ENCODE measurements around the gene ADSL. TPM values are rescaled to one million over a fixed set of nuclear protein-coding genes. Genes with fewer than 3 reads are reported as not detected.

Gene ADSL
- total RNA-seq, 1 donor, result 151 TPM

DNA sequence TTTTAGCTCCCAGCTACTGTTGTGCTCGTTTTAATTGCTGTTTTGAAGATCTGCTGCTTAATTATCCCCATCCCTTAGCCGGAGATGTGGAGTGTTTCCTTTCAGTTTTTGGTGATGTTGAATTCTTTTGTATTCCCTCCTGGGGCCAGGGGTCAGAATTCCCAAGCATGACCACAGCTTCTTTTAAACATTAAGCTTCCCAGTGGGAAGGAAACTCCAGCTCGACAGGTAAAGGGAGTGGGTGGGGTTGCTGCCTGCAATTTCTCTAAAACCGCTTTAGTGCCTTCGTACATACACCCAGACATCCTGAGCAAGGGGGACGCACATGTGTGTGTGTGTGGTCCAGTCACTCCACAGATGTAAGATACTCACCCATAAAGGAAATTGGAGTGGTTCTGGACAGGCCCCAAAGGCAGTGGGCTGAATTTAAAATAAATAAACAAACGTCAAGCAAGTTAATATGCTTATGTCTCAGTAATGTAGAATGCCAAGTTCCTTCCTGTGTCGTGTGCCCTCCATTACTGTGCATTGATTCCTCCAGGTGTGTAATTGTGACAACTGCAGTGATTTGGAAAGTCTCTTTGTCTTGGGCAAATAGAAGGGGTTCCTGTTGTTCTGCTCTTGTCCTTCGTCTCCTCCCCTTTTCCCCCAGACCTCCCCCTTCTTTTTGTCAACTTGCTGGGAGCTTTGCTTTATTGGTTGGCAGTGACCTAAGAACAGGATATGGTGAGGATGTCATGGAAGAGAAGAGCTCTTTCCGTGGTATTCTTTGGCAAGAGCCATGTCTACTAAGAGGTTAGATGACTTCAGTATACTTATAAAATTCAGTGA, 19.2 kb upstream of the ADSL start:
- peak in 1 of 3 donors; percentile 53 for DNase-seq (ENCODE audit: low read depth in 2 of 3, low spot score in 2 of 3)

GRCh38 chr22:40328546-40329456, 17.5 kb upstream of the ADSL start:
- DNase-seq (ENCODE audit: low read depth in 2 of 3, low spot score in 2 of 3), result peak in 2 of 3 donors; percentile 70 to 87

GRCh38 chr22:40329466-40329865, 16.8 kb upstream of the ADSL start:
- no peak for DNase-seq (ENCODE audit: low read depth in 2 of 3, low spot score in 2 of 3)

GRCh38 chr22:40330086-40330485, 16.2 kb upstream of the ADSL start:
- DNase-seq (ENCODE audit: low read depth in 2 of 3, low spot score in 2 of 3), result peak in 1 of 3 donors; percentile 18

- DNase-seq (ENCODE audit: low read depth in 2 of 3, low spot score in 2 of 3), result no peak
These were observed 15.7 kb upstream of the ADSL start for GRCh38 chr22:40330615-40331014.

- no peak for DNase-seq (ENCODE audit: low read depth in 2 of 3, low spot score in 2 of 3)
These were observed 14.6 kb upstream of the ADSL start for GRCh38 chr22:40331706-40332105.

- no peak for DNase-seq (ENCODE audit: low read depth in 2 of 3, low spot score in 2 of 3)
These were observed 13.9 kb upstream of the ADSL start for GRCh38 chr22:40332319-40332781.

DNA sequence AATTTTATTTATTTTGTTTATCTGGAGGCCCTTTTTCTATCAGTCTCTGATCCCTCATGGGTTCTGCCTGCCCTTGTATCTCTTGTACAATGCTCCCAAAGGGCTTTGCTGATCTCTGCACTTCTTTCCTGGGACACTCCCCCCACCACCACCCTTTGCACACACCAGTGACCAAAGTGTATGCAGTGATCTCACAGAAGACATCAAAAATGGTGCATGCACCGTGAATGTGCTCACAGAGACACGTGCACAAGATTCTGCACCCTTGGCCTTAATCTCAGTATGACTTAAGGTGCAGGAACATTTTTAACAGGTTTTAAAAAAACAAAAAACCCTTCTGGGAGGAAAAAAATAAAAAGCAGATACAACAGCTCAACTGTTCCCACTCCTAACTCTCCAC, 12.2 kb upstream of the ADSL start:
- DNase-seq (ENCODE audit: low read depth in 2 of 3, low spot score in 2 of 3), result no peak

GRCh38 chr22:40334899-40335298, 11.4 kb upstream of the ADSL start:
- no peak for DNase-seq (ENCODE audit: low read depth in 2 of 3, low spot score in 2 of 3)

DNA sequence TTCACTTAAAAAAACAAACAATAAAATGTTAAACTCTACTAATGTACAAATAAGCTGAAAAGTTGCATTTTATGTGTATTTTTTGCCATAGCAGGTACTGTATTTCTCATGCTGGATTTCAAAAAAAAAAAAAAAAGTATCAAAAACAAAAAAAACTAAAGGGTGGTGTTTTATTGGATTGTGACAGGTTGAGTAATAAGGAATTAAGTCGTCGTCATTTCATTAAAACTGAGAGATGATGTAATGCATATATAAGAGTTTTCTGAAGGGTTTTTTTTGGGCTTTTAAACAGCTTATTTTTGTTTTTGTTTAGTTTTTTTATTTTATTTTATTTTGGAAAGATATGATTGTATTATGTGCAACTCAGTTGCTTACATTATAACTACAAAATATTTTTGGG, 10.9 kb upstream of the ADSL start:
- DNase-seq (ENCODE audit: low read depth in 2 of 3, low spot score in 2 of 3), result peak in 1 of 3 donors; percentile 9

GRCh38 chr22:40340044-40340443, 6.3 kb upstream of the ADSL start:
- DNase-seq (ENCODE audit: low read depth in 2 of 3, low spot score in 2 of 3), result no peak

DNA sequence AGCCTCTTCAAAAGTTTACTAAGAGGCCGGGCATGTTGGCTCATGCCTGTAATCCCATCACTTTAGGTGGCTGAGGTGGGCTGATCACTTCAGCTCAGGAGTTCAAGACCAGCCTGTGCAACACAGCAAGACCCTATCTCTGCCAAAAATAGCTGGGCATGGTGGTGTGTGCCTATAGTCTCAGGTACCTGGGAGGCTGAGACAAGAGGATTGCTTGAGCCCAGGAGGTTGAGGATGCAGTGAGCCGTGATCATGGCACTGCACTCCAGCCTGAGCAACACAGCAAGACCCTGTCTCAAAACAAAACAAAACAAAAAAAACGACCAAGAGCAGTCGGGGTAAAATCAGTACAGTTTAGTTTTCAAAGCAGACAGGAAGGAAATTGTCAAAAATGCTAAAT, 4.7 kb upstream of the ADSL start:
- no peak for DNase-seq (ENCODE audit: low read depth in 2 of 3, low spot score in 2 of 3)

DNA sequence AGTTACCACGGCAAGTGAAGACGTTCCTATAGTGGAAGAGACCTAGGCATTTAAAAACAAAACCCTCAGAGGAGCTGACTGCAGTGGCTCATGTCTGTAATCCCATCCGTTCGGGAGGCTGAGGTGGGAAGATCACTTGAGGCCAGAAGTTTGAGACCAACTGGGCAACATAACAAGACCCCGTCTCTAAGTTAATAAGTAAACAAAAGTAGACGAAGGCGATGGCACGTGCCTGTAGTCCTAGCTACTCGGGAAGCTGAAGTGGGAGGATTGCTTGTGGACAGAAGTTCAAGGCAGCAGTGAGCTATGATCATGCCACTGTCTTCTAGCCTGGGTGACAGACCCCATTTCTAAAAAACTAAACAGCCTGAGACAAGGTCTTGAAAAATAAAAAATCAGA, 3.8 kb upstream of the ADSL start:
- DNase-seq (ENCODE audit: low read depth in 2 of 3, low spot score in 2 of 3), result no peak

DNA sequence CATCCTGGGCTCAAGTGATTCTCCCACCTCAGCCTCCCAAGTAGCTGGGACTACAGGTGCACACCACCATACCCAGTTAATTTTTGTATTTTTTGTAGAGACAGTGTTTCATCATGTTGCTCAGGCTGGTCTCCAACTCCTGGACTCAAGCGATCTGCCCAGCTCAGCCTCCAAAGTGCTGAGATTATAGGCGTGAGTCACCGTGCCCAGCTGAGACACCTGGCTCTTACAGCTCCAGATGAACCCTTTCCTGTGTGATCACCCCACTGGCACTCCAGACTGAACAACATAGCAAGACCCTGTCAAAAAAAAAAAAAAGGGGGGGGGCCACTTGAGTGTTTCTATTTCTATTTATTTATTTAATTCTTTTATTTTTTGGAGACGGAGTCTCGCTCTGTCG, 1.0 kb upstream of the ADSL start:
- no peak for DNase-seq (ENCODE audit: low read depth in 2 of 3, low spot score in 2 of 3)

DNA sequence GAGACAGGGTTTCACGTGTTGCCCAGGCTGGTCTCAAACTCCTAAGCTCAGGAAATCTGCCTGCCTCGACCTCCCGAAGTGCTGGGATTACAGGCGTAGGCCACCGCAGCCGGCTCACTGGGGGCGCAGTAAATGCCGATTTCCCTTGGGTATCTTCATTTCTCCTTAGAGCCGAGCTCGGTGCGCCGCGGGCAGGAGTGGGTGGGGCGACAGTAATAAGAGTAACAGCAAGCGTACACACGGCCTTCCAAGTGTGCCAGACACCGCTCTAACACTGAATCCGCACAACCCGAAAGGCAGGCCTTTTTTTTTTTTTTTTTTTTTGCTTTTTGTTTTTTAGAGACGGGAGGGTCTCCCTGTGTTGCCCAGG, 500 bp upstream of the ADSL start:
- DNase-seq (ENCODE audit: low read depth in 2 of 3, low spot score in 2 of 3), result peak in 1 of 3 donors; percentile 27

DNA sequence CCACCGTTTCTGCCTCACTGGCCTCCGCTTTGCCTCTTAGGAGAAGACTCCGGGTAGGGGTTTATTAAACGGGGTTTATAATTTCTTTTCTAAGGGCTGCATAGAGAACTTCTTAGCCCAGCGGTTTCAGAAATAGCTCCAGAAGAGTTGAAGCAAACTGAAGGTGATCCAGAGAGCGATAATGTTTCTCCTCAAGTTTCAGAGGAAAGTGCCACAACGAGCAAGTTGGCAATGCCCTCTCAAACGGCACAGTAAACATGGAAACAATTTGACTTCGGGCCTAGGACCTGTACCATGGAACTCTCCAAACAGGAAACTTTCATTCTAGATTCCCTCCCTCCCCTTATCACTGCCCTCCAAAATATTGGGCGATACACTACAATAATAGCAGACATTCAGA, 1.0 kb downstream of the ADSL start:
- no peak for DNase-seq (ENCODE audit: low read depth in 2 of 3, low spot score in 2 of 3)

DNA sequence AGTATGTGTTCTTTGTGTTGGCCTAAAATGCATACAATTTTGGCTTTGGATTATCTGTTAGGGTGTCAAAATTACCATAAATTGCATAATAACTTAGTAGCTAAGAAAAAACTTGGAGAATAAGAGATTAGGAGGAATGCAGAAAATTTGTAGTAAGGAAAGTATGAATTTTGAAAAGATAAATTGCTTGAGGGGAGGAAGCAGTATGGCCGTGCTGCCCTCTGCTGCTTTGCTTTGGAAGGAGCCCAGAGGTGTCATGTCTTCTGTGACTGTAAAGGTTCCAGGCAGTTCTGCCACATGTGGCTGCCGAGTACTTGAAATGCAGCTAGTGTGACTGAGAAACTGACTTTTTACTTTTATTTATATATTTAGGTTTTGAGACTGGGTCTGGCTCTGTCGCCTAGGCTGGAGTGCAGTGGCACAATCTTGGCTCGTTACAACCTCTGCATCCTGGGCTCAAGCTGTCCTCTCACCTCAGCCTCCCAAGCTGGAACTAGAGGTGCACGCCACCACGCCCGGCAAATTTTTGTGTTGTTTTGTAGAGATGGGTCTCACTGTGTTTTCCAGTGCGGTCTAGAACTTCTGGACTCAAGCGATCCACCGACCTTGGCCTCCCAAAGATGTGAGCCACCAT, 1.8 kb downstream of the ADSL start:
- DNase-seq (ENCODE audit: low read depth in 2 of 3, low spot score in 2 of 3), result peak in 2 of 3 donors; percentile 56 to 73

- no peak for DNase-seq (ENCODE audit: low read depth in 2 of 3, low spot score in 2 of 3)
These were observed 6.5 kb downstream of the ADSL start for GRCh38 chr22:40352763-40353162.

GRCh38 chr22:40361100-40361499, 14.8 kb downstream of the ADSL start:
- no peak for DNase-seq (ENCODE audit: low read depth in 2 of 3, low spot score in 2 of 3)

GRCh38 chr22:40363059-40363458, 16.8 kb downstream of the ADSL start:
- DNase-seq (ENCODE audit: low read depth in 2 of 3, low spot score in 2 of 3), result no peak

DNA sequence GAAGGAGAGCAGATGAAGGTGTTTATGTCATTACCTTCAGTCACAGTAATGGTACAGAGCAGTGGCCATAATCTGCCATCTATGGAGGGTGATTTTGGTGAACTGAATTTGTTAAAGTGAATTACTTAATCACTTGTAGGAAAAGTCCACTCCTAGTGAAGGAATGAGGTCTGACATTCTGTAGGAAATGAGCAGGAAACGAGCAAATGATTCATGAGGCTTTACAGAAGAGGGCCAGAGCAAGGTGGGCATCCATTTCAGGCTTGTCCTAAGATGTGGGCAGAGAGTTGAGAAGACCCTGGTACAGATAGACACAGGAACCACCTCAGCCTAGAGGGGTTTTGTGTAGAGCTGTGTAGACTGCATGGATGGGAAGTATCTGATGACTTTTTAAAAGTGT, 18.1 kb downstream of the ADSL start:
- DNase-seq (ENCODE audit: low read depth in 2 of 3, low spot score in 2 of 3), result no peak

Data from hematopoietic multipotent progenitor cell (in vitro differentiated cells).